IMR-90 (cell line): ENCODE data around the gene CGNL1. TPM values are rescaled to one million over a fixed set of nuclear protein-coding genes. Genes with fewer than 3 reads are reported as not detected.
A peak's percentile ranks its signal among the peaks of the same experiment; 100 is the strongest.

ENCODE experiments used
- ATAC-seq: fragments of 200-7000 bp; cut with Tn5 transposase; 2 replicates; pipeline ENCODE4 v1.9.1; 2020; ENCODE audit warnings: low read depth, mild to moderate bottlenecking, moderate library complexity
- BruUV-seq: library from RNA; stranded (reverse); fragments of 400-500 nt; replicated peaks from 2 replicates; lab custom pipeline; 2021; lab: Mats Ljungman, UMichigan
- CTCF ChIA-PET: fragments of 300-600 bp; formaldehyde crosslinking; extraction: SDS; loops from one replicate; lab custom pipeline; 2021; ENCODE audit warnings: antibody characterized with exemption; lab: Yijun Ruan, JAX
- POLR2A ChIA-PET: fragments of 300-600 bp; sonication (Branson Sonifier 250); formaldehyde crosslinking; loops from one replicate; lab custom pipeline; 2022; ENCODE audit warnings: antibody characterized with exemption; ENCODE audit not compliant: unreplicated experiment; lab: Charles Lee
- DNase-seq: peaks from one replicate; pipeline ENCODE4 v3.0.0; 2013
- H2AFZ ChIP-seq: replicated peaks from 2 replicates; pipeline ENCODE3; 2013; ENCODE audit warnings: low read length, mild to moderate bottlenecking; ENCODE audit not compliant: poor library complexity
- H2AK5ac ChIP-seq: 2 replicates; pipeline ENCODE4 v1.6.1; 2013; ENCODE audit warnings: low read depth, low read length, inconsistent platforms
- H2AK9ac ChIP-seq: replicated peaks from 2 replicates; pipeline ENCODE3; 2013; ENCODE audit warnings: mild to moderate bottlenecking, low read depth, low read length, moderate library complexity; ENCODE audit not compliant: poor library complexity
- H2BK120ac ChIP-seq: 2 replicates; pipeline ENCODE4 v1.6.1; 2013; ENCODE audit warnings: low read depth, low read length, inconsistent platforms
- H2BK15ac ChIP-seq: 3 replicates; pipeline ENCODE4 v1.6.1; 2013; ENCODE audit warnings: low read depth, low read length, inconsistent platforms
- H2BK20ac ChIP-seq: 2 replicates; pipeline ENCODE4 v1.6.1; 2013; ENCODE audit warnings: low read depth, mild to moderate bottlenecking, inconsistent platforms, low read length, moderate library complexity
- H2BK5ac ChIP-seq: 2 replicates; pipeline ENCODE4 v1.6.1; 2013; ENCODE audit warnings: mild to moderate bottlenecking, low read depth, low read length, inconsistent platforms; ENCODE audit not compliant: poor library complexity, severe bottlenecking
- H3K14ac ChIP-seq: replicated peaks from 2 replicates; pipeline ENCODE4 v1.6.1; 2013; ENCODE audit warnings: low read depth, low read length, inconsistent platforms
- H3K18ac ChIP-seq: 2 replicates; pipeline ENCODE4 v1.6.1; 2013; ENCODE audit warnings: low read depth, low read length, control low read depth
- H3K23ac ChIP-seq: 2 replicates; pipeline ENCODE4 v1.6.1; 2013; ENCODE audit warnings: low read depth, low read length, inconsistent platforms
- H3K27ac ChIP-seq: 2 replicates; pipeline ENCODE4 v1.5.1; 2013; ENCODE audit warnings: mild to moderate bottlenecking, control low read depth, low read length; ENCODE audit not compliant: insufficient read depth
- H3K27me3 ChIP-seq: 2 replicates; pipeline ENCODE4 v1.6.1; 2013; ENCODE audit warnings: low read length; ENCODE audit not compliant: control insufficient read depth, insufficient read depth
- H3K36me3 ChIP-seq: 2 replicates; pipeline ENCODE4 v1.6.1; 2013; ENCODE audit warnings: low read length, mixed read lengths; ENCODE audit not compliant: control insufficient read depth, insufficient read depth
- H3K4ac ChIP-seq: 2 replicates; pipeline ENCODE4 v1.6.1; 2013; ENCODE audit warnings: low read depth, low read length, inconsistent platforms
- H3K4me1 ChIP-seq: 2 replicates; pipeline ENCODE4 v1.6.1; 2013; ENCODE audit warnings: low read length, mixed read lengths; ENCODE audit not compliant: control insufficient read depth, insufficient read depth
- H3K4me2 ChIP-seq: 2 replicates; pipeline ENCODE4 v1.6.1; 2013; ENCODE audit warnings: low read depth, mild to moderate bottlenecking, control low read depth, low read length, moderate library complexity
- H3K4me3 ChIP-seq: 2 replicates; pipeline ENCODE4 v1.5.1; 2013; ENCODE audit warnings: low read depth, mild to moderate bottlenecking, control low read depth, low read length, moderate library complexity; ENCODE audit not compliant: insufficient read depth
- H3K56ac ChIP-seq: 2 replicates; pipeline ENCODE4 v1.6.1; 2013; ENCODE audit warnings: low read length, inconsistent platforms; ENCODE audit not compliant: insufficient read depth; ENCODE audit errors: extremely low read depth
- H3K79me1 ChIP-seq, 2 experiments: 2 replicates each; pipeline ENCODE4 v1.6.1; 2013; ENCODE audit warnings: low read length in 2 of 2, inconsistent platforms in 1 of 2, low read depth in 1 of 2
- H3K9ac ChIP-seq: 2 replicates; pipeline ENCODE4 v1.6.1; 2013; ENCODE audit warnings: low read depth, low read length, control low read depth
- H3K9me1 ChIP-seq: 2 replicates; pipeline ENCODE4 v1.6.1; 2013; ENCODE audit warnings: low read length, inconsistent platforms; ENCODE audit not compliant: insufficient read depth
- H3K9me3 ChIP-seq: 2 replicates; pipeline ENCODE4 v1.6.1; 2013; ENCODE audit warnings: low read length; ENCODE audit not compliant: control insufficient read depth, insufficient read depth
- H4K20me1 ChIP-seq: 2 replicates; pipeline ENCODE4 v1.6.1; 2013; ENCODE audit warnings: low read length, inconsistent platforms; ENCODE audit not compliant: insufficient read depth
- H4K5ac ChIP-seq: 2 replicates; pipeline ENCODE4 v1.6.1; 2013; ENCODE audit warnings: mild to moderate bottlenecking, low read depth, low read length, control low read depth
- H4K8ac ChIP-seq, 2 experiments: 2 replicates each; pipeline ENCODE4 v1.6.1; 2013; ENCODE audit warnings: low read depth in 2 of 2, low read length in 2 of 2, control low read depth in 1 of 2, inconsistent platforms in 1 of 2
- H4K91ac ChIP-seq: 2 replicates; pipeline ENCODE4 v1.6.1; 2013; ENCODE audit warnings: low read depth, low read length, inconsistent platforms; ENCODE audit not compliant: insufficient read depth
- BHLHE40 ChIP-seq: fragments of 150-350 bp; IDR thresholded peaks from 2 replicates; pipeline ENCODE4 v1.6.1; 2016; ENCODE audit warnings: mild to moderate bottlenecking, low read depth, low read length
- FOS ChIP-seq: fragments of 150-350 bp; IDR thresholded peaks from 2 replicates; pipeline ENCODE4 v1.6.1; 2016; ENCODE audit warnings: low read depth, low read length
- MAZ ChIP-seq: IDR thresholded peaks from 2 replicates; pipeline ENCODE4 v1.6.1; 2012; ENCODE audit warnings: low read depth, mild to moderate bottlenecking, low read length, improper control_type of control experiment, moderate library complexity, borderline replicate concordance
- POLR2A ChIP-seq: IDR thresholded peaks from 2 replicates; pipeline ENCODE4 v1.6.1; 2012; ENCODE audit warnings: mild to moderate bottlenecking, low read depth, low read length
- RAD21 ChIP-seq: IDR thresholded peaks from 2 replicates; pipeline ENCODE4 v1.6.1; 2012; ENCODE audit warnings: low read length, improper control_type of control experiment
- SMC3 ChIP-seq: fragments of 150-350 bp; IDR thresholded peaks from 2 replicates; pipeline ENCODE4 v1.6.1; 2016; ENCODE audit warnings: low read depth, mild to moderate bottlenecking, antibody characterized with exemption, low read length, moderate library complexity
- WGBS, 2 experiments: methylation state at CpG; one replicate each; pipeline versions ENCODE4 v1.1.5 to v1.1.7; 2013; ENCODE audit warnings: missing lambda C conversion rate in 2 of 2; ENCODE audit not compliant: insufficient read length in 1 of 2; ENCODE audit errors: extremely low coverage in 2 of 2; 5-methylcytosine and 5-hydroxymethylcytosine counted together
- dilution Hi-C: fragments of 300-500 bp; cut with HindIII; formaldehyde crosslinking; loops from one replicate; pipeline ENCODE4 v1.14.3; 2018; ENCODE audit warnings: low sequenced_read_pairs; ENCODE audit not compliant: unreplicated experiment
- in situ Hi-C: fragments of 300-500 bp; cut with MboI; formaldehyde crosslinking; loops from 3 replicates; pipeline ENCODE4 v1.14.3; 2019; ENCODE audit warnings: low sequenced_read_pairs, inconsistent platforms, mixed read lengths
- intact Hi-C: fragments of 100-400 bp; cut with micrococcal nuclease; formaldehyde crosslinking; loops from 2 replicates; pipeline ENCODE4 v1.10.0; 2022
- polyA plus RNA-seq, 3 experiments: library from polyadenylated mRNA; depleted of rRNA; stranded (reverse); fragments of >200 nt; gene quantifications; 2 replicates each; pipeline ENCODE4 v1.2.3, GENCODE V29; 2012; ENCODE audit warnings: low replicate concordance in 1 of 3
- total RNA-seq: library from RNA; depleted of rRNA; stranded (reverse); fragments of >200 nt; gene quantifications from 2 replicates; pipeline ENCODE4 v1.2.3, GENCODE V29; 2012
- TF ChIP-seq, protein P1 (sequence below): conservative IDR thresholded peaks from 2 replicates; pipeline ENCODE4 v1.5.1; 2012; ENCODE audit warnings: mild to moderate bottlenecking, low read depth, low read length, improper control_type of control experiment

The CGNL1 gene
- total and polyA plus RNA-seq, 2 of the 4 experiments (the other 2 are of a cell fraction) = 0.07 to 0.18 TPM

DNA sequence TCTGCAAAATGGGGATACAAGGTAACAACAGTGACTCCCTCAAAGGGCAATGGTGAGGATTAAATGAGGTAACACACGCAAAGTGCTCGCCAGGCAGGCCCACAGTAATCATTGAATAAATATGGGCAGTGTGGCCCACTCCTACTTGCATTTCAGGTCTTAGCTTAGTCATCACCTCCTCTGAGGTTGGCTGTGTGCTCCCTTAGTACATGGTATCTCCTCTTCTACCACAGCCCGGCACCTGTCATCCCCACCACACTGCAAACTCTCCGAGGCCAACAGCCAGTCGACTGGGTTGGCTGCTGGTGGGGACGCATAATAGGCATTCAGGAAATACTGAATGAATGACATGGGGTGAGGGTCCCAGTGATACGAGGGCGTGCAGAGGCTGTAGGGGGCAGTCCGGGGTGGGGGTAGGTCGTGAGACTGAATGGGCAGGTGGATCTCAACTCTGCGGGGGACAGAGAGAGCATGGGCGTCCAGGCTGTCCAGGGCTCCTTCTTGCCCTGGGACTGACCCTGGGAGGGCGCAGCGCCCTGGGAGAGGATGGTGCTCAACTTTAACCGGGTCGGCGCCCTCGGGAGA lies 215.0 kb downstream of the CGNL1 start:
- Histone ChIP-seq H2BK5ac (no peak overlapping the region), H3K4me2 (peak overlapping the region; percentile 63), H3K27ac (no peak overlapping the region), H3K18ac (no peak overlapping the region), H4K91ac (no peak overlapping the region), H2BK20ac (no peak overlapping the region), H2BK120ac (no peak overlapping the region), H3K14ac (no peak overlapping the region), H4K5ac (no peak overlapping the region), H2AK9ac (peak overlapping the region; percentile 44), H3K4me1 (no peaks in the 10 kb centered on the region), H3K9me1 (no peaks in the 10 kb centered on the region; the same call in 1 of the 2 replicates), H3K27me3 (peaks cover 40% of the 10 kb centered on the region), H3K9ac (no peak overlapping the region), H2AK5ac (no peak overlapping the region), H4K20me1 (no peaks in the 10 kb centered on the region), H3K9me3 (no peaks in the 10 kb centered on the region), H2BK15ac (no peak overlapping the region), H3K79me1 (no peaks in the 10 kb centered on the region), H3K36me3 (no peaks in the 10 kb centered on the region), H3K23ac (no peak overlapping the region), H3K4ac (no peak overlapping the region), H2AFZ (peak overlapping the region; percentile 81), H3K56ac (no peak overlapping the region), H4K8ac (no peak overlapping the region), H3K4me3 (no peak overlapping the region; the same call in 1 of the 2 replicates)
- no peak for DNase-seq
- no peak for ATAC-seq
- WGBS, 2 experiments = 0% methylated on average over 1 of the region's 18 CpGs; no CpG with 5 or more reads in 1 of the 2 experiments
- in situ Hi-C loops = no loop called here
- BruUV-seq = no TSS peak
- ChIA-PET CTCF (no interaction called here), POLR2A (no interaction called here)
- TF ChIP-seq, protein P1, sequence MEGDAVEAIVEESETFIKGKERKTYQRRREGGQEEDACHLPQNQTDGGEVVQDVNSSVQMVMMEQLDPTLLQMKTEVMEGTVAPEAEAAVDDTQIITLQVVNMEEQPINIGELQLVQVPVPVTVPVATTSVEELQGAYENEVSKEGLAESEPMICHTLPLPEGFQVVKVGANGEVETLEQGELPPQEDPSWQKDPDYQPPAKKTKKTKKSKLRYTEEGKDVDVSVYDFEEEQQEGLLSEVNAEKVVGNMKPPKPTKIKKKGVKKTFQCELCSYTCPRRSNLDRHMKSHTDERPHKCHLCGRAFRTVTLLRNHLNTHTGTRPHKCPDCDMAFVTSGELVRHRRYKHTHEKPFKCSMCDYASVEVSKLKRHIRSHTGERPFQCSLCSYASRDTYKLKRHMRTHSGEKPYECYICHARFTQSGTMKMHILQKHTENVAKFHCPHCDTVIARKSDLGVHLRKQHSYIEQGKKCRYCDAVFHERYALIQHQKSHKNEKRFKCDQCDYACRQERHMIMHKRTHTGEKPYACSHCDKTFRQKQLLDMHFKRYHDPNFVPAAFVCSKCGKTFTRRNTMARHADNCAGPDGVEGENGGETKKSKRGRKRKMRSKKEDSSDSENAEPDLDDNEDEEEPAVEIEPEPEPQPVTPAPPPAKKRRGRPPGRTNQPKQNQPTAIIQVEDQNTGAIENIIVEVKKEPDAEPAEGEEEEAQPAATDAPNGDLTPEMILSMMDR = no peak
- TF ChIP-seq FOS = no peak
- no peak for TF ChIP-seq RAD21
- TF ChIP-seq MAZ = no peak
- TF ChIP-seq SMC3 = no peak
- TF ChIP-seq BHLHE40 = no peak
- TF ChIP-seq POLR2A = no peak
- dilution Hi-C loops = no loop called here
- intact Hi-C loops = no loop called here
